Kidney glomerular epithelial cell (primary cell): ENCODE results near the gene FIBCD1.

ENCODE experiments used
- DNase-seq: peaks from one replicate; lab custom pipeline; 2025; lab: John Stamatoyannopoulos, UW

Gene FIBCD1

GRCh38 chr9:130938652-130939404 lies at the start of gene FIBCD1:
Gene FIBCD1, minus strand, starts transcription at chr9:130939247. Its CDS starts 640 bp downstream, at chr9:130938607.
- DNase-seq = no peak

DNA sequence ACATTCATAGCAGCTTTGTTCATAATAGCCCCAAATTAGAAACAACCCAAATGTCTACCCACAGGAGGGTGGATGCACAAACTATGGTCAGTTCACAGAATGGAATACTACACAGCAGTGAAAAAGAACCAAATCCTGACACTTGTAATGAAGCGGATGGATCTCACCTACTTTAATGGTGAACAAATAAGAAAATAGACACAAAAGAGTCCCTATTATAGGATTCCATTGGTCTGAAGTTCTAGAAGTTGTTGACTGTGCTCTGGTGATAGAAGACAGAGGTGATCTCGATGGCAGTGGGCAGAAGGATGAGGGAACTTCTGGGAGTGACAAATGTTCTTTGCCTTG lies 49.3 kb upstream of the FIBCD1 start:
- DNase-seq = no peak

DNA sequence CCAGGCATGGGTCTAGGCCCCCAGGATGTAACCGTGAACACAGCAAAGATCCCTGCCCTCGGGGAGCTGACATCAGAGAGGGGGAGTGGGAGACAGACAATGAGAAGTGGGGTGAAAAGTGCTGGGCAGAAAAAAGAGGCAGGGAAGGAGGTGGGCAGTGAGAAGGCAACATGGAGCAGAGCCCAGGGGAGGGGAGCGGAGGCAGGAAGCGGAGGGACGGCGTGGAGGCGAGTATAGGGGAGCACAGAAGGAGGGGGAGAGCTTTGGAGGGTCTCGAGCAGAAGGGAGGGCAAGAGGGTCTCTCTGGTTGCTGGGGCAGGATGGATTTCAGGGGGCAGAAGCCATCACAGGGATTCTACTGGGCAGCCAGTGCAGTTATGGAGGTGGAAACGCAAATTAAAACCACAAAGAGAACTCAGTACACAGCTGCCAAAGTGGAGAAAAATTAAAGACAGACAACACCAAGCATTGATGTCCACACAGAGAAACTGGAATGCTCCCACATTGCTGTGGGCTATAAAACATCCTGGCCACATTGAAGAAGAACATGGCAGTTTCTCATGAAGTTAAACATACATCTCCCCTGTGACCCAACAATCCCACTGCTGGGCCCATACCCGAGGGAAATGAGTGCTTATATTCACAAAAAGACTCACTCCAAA lies 48.8 kb upstream of the FIBCD1 start:
- no peak for DNase-seq

- DNase-seq = no peak
Measured at GRCh38 chr9:130987054-130987453, 48.0 kb upstream of the FIBCD1 start.

DNA sequence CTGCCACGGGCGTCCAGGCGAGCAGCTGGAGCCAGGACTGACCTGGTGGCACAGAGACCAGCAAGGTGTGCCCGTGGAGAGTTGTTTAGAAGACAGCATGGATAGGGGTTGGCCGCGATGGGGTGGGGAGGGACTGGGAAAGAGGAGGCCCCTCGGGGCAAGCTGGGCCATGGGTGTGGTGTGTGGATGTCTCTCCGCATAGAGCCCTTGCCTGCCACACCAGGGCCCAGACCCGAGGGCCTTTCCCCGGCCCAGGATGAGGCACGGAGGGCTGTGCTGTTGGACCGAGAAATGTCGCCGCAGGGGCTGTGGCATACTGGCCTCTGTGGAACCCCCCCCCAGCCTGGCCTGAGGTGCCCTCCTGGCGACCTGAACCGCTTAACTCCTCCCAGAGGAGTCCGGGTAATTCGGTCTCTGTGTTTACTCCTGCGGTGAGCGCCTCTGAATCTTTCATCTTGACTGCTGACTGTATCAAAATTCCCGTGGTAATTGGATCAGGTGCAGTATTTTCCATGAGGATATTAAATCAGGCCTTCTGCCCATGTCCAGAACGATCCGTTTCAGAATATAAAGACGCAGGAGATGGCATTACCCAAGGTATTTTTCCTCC lies 47.4 kb upstream of the FIBCD1 start:
- no peak for DNase-seq

DNA sequence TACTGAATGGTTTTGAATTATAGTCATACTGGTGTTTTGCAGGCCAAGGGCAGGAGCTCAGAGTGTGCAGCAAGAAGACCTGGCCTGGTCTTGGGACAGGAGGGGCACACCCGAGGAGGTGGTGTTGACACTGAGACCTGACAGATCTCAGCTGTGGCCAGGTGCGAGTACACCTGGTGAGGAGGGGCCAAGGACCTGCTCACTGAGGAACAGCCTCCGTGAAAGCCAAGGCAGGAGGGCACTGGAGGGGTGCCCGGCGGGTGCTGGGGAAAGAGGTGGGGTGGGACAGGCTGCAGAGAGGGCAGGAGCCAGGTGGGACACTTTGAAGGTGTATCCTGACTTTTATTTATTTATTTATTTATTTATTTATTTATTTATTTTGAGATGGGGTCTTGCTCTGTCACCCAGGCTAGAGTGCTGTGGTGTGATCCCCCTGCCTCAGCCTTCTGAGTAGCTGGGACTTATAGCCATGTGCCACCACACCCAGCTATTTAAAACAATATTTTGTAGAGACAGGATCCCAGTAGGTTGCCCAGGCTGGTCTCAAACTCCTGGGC lies 46.6 kb upstream of the FIBCD1 start:
- DNase-seq = no peak

DNA sequence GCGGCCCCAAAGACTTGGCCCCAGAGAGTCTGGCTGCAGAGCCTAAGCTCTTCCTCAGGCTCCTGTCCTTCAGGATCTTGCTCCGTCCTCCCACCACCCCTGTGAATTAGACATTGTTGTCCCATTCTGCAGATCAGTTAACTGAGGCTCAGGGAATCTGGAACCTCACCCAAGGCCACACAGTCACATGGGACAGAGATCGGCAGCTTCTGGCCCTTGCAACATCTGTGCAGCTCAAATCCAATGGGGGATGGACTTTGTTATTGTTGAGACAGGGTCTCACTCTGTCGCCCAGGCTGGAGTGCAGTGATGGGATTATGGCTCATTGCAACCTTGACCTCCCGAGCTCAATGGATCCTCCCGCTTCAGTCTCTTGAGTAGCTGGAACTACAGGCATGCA lies 46.0 kb upstream of the FIBCD1 start:
- DNase-seq = no peak

GRCh38 chr9:130984521-130984920 lies 45.5 kb upstream of the FIBCD1 start:
- DNase-seq = no peak

DNA sequence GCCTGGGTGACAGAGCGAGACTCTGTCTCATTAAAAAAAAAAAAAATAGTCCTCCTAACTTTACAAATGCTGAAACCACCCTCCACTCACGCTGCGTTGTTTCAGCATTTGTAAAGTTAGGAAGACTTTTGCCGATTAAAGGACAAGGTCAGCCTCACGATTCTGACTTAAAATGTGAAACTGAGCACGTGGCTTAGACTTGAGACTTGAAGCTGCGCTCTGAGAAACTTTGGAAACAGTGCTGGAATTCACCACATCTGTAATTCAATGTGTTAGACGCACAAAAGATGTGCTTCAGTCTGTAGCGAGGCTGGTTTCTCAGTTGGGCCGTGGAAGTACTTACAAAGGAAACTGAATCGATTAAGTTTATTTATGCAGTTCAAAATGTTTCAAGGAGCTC lies 44.9 kb upstream of the FIBCD1 start:
- DNase-seq = no peak

GRCh38 chr9:130983359-130983670 lies 44.3 kb upstream of the FIBCD1 start:
- DNase-seq = no peak

DNA sequence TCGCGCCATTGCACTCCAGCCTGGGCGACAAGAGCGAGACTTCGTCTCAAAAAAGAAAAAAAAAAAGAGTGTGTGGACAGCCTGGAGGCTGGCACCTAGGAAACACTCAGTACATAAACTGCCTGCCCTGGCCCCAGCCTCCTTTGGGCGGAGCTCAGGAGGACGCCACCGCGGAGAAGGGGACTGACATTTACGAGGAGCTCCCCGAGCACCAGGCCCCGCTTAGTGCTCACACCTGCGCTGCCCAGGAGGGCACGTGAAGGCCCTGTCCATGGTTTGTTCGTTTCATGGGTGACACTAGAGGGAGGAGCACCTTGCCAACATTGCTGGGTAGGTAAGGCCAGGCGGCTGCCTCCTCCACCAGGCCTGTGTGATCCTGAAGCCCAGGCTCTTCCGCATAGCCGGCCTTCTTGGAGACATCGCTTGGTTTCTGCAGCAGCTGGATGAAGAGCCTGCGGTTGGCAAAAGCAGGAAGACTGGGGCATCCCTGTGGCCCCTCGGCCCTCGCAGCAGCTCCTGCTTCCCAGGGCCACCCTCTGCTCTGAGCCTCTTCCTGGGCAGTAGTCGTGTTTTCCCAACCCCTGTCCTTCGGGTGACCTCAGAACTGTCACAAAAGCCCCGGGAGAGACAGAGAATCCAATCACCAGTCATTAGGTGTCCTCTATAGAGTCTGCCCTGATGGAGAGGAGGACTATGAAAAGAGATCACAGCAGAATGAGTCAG lies 43.8 kb upstream of the FIBCD1 start:
- no peak for DNase-seq

- DNase-seq = no peak
Measured at GRCh38 chr9:130981756-130982137, 42.7 kb upstream of the FIBCD1 start.

DNA sequence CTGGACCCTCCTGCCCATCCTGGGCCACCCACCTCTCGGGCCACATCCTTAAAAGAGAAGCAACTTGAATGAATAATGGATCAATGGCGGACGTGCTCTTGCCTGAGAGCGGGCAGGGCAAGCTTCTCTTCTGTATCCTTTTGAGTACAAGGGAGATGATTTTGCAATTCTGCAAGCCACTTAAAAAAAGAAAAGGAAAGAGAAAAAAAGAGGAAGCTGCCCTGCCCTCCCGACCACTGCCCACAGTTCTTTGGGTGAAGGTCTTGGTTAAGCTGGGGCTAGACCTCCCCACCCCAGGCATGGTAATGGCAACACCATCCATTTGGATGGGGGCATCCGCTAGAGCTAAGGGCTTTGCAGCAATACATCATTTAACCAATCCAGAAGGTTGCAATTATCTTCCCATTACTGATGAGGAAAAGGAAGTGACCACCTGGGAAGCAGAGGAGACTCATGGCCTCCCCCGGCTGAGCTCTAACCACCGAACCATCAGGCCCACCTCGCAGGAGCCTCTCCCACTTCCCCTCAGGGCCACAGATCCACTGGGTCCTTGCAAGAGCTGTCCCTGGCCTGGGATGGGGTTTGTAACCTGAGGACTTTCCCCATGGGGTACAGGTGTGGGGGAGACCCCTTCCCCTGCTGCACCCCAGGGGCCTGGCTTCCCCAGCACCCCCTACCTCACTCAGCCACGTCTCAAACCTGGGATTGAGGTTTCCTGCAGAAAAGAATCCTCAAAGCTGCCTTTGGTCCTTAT lies 42.1 kb upstream of the FIBCD1 start:
- DNase-seq = no peak

DNA sequence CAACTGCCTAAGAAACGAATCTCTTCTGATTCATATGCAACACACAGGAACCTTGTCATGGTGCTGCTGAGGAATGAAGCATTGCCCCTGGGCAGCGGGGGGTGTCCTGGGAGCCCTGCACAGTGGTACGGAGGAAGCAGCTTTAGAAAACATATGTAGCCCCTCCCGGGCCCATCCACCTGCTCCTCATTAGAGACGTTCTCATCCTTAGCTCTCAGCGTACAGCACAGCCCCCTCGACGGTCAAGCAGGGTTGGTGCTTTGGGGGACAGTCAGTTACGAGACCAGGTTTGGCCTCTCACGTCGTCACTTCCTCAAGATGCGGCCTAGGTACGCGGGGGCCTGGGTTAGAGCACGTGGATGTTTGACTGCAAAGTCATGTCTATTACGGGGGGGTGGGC lies 41.5 kb upstream of the FIBCD1 start:
- DNase-seq = no peak

- no peak for DNase-seq
Measured at GRCh38 chr9:130979591-130980385, 40.7 kb upstream of the FIBCD1 start.

DNA sequence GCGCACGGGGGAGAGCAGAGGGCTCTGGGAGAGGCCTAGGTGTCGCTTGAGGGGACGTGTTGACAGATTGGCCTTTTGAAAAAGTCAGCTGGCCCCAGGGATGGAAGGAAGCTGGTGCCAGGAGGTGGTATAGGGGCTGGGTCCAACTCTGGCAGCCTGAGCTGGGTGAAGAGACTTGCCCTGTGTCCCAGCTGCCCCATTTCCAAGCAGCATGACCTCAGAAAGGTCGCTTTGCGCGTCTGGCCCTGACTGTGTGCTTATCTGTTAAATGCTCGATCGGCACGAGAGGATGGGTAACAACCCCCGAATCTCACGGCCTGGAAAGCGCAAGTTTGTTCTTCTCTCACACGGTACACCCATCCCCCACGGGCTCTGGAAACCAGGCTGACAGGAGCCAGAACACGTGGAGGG lies 38.8 kb upstream of the FIBCD1 start:
- DNase-seq = no peak

GRCh38 chr9:130975932-130976841 lies 37.1 kb upstream of the FIBCD1 start:
- DNase-seq = no peak

DNA sequence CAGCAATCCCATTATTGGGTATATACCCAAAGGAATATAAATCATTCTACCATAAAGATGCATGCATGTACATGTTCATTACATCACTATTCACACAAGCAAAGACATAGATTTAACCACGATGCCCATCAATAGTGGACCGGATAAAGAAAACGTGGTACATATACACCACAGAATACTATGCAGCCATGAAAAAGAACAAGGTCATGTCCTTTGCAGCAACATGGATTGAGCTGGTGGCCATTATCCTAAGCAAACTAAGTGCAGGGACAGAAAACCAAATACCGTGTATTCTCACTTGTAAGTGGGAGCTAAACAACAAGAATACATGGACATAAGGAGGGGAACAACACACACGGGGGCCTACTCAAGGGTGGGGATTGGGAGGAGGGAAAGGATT lies 36.1 kb upstream of the FIBCD1 start:
- no peak for DNase-seq

DNA sequence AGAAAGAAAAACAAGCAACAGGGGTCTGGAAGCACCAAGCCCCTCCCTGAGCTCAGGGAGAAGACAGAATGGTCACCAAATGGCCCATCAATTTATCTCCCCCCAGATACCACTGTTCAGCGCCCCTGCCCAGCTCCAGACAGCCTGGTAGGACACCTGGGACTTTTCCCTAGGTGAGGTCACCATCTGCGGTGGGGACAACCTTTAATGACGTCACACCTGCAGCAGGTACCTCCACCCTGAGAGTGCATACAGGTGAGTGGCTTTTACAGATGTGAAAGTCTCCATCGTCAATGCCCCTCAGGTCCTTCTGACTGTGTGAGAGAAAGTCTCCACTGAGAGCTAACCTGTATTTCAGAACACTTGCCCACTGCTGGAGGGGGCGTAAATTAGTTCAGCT lies 35.6 kb upstream of the FIBCD1 start:
- no peak for DNase-seq

DNA sequence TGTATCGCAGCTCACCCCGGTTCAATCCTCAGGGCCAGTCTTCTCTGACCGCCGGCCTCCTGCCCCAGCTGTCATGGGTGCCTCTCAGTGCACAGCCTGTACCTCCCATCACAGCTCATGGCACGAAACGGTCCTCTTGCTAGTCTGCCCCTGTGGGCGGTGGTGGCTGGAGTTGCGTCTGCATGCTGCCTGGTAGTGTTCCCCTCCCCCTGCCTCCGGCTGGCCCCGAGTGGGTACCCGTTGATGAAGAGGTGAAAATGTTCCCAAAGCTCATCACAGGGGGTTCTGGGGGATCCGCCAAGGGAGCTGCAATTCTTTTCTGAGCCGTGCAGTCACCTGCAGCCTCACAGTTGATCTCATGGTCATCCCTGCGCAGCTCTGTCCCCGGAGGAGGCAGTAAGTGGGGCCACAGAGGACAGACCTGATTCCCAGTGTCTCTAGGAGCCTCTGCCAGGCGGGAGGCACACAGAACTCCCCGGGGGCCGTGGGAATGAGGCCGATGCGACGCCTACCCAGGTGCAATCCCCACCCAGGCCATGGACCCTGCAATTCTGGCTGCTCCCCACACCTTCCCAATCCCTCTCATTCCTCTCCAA lies 34.7 kb upstream of the FIBCD1 start:
- no peak for DNase-seq
